AG10803 (cell line): ENCODE results near the gene TPRN.
"Not testable (repeated sequence)": the region's sequence is repeated elsewhere in the genome, so short reads cannot be mapped to it uniquely, and the experiment has no call there.

Experiments used
- DNase-seq: peaks from one replicate; pipeline ENCODE4 v3.0.0; 2010; ENCODE audit warnings: low read depth
- H3K4me3 ChIP-seq: 2 replicates; pipeline ENCODE4 v1.5.1; 2011; ENCODE audit warnings: mild to moderate bottlenecking, low read length, control low read depth
- CTCF ChIP-seq: conservative IDR thresholded peaks from 2 replicates; pipeline ENCODE4 v1.5.1; 2011; ENCODE audit warnings: mild to moderate bottlenecking, low read length, control low read depth, inconsistent platforms

Gene TPRN

GRCh38 chr9:137243626-137244485 is 43.3 kb upstream of the TPRN start:
- TF ChIP-seq CTCF = no peak; the same call in 1 of the 2 replicates
- peak overlapping the region; percentile 7; the same call in 1 of the 2 replicates for H3K4me3 ChIP-seq
- no peak for DNase-seq

GRCh38 chr9:137243266-137243625 is 42.7 kb upstream of the TPRN start:
- H3K4me3 ChIP-seq = peak overlapping the region; percentile 7; the same call in 1 of the 2 replicates
- DNase-seq = not testable (repeated sequence)

- TF ChIP-seq CTCF = no peak
These were observed 42.0 kb upstream of the TPRN start for GRCh38 chr9:137242269-137243203.

GRCh38 chr9:137241490-137242268 is 41.1 kb upstream of the TPRN start:
- TF ChIP-seq CTCF = no peak
- DNase-seq = peak; percentile 42
- H3K4me3 ChIP-seq = peak overlapping the region; percentile 76

More at GRCh38 chr9:137242269-137243203, 42.0 kb upstream of the TPRN start:
- no peak for DNase-seq
- H3K4me3 ChIP-seq = peak overlapping the region; percentile 76

GRCh38 chr9:137240841-137241489 is 40.4 kb upstream of the TPRN start, which contains the start of gene TUBB4B:
TUBB4B (plus strand) TSS chr9:137241287; CDS start chr9:137241361, 74 bp downstream.
- peak; percentile 100 for DNase-seq
- no peak for TF ChIP-seq CTCF
- peak within 1 kb of the TSS; percentile 76 for H3K4me3 ChIP-seq

- H3K4me3 ChIP-seq = peak overlapping the region; percentile 68
- no peak for TF ChIP-seq CTCF
- peak; percentile 79 for DNase-seq
These were observed 39.8 kb upstream of the TPRN start for GRCh38 chr9:137240318-137240840.

- not testable (repeated sequence) for DNase-seq
These were observed 39.1 kb upstream of the TPRN start for GRCh38 chr9:137239541-137240200.

More at GRCh38 chr9:137239541-137240200, 39.1 kb upstream of the TPRN start:
- H3K4me3 ChIP-seq = peak overlapping the region; percentile 68
